GM19035 (cell line): Measurements from ENCODE around the gene AMPD1.

Experiments
- ATAC-seq: cut with Tn5 transposase; IDR thresholded peaks from one replicate; pipeline ENCODE4 v1.9.1; 2021; ENCODE audit not compliant: unreplicated experiment

AMPD1 gene

DNA sequence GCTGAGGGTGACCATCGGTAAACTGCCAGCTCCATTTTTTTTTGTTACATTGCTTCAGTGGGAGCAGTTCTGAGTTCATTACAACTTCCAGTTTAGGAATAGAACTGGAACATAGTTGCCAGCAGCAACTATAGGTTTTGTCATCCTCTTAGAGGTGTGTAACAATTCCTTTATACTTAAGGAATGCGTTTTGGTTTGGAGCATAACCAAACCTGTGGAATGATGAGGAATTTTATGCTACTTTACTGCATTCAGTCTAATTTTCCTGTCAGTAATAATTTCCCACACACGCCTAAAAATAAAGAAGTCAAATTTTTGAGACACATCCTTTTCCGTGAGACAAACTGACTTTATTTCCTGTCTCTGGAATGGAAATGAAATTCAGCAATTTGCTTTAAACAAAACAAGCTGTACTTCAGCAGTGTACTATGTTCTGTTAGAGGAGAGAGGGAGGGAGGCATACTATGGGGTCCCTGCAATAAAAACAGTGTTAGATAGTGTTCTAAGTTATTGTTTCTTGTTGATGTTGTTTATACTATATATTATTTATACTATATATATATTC lies 4.8 kb upstream of the AMPD1 start:
- no peak for ATAC-seq

GRCh38 chr1:114696810-114697209 lies 1.5 kb upstream of the AMPD1 start:
- no peak for ATAC-seq

- ATAC-seq, result no peak
Observed at GRCh38 chr1:114694540-114695310, 621 bp downstream of the AMPD1 start.

DNA sequence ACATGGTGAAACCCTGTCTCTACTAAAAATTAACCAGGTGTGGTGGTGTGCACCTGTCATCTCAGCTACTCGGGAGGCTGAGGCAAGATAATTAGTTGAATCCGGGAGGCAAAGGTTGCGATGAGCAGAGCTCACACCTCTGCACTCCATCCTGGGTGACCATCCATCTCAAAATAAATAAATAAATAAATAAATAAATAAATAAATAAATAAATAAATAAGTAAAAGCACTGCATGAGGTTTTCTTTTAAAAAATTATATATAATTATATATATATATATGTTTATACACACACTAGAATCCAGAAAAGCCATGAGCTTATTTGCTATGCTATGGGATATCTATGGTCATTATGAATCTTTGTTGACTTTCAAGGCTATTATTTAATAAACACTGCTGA lies 2.4 kb downstream of the AMPD1 start:
- ATAC-seq, result no peak

DNA sequence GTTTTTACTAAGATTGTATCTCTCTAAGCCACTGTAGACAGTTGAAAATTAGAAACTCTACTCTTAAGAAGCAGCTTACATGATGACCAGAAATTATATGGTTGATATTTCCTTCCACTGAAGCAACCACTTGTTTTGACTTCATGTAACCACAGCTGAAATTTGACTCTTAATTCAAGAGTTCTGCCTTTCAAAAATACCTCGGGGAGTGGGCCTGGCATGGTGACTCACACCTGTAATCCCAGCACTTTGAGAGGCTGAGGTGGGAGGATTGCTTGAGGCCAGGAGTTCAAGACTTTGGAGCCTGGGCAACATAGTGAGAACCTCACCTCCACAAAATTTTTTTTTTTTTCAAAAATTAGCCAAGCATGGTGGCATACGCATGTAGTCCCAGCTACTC lies 4.3 kb downstream of the AMPD1 start:
- ATAC-seq, result no peak

DNA sequence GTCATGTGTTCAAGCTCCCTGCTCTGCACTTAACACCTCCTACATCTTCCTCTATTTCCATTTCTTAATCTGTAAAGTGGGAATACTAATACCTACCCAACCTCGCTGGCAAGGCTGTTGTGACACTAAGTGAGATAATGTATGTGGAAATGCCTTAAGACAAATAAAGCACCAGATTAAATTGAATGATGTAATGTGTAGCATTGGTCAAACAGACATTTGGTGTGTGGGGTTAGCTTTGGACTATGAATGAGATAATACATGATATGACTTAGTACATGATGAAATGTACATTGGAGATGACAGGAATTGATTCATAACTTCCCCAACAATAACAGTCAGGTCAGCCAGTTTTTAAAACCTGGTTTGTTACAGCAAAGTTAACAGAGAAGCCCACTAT lies 5.2 kb downstream of the AMPD1 start:
- no peak for ATAC-seq

GRCh38 chr1:114688526-114688925 lies 6.8 kb downstream of the AMPD1 start:
- no peak for ATAC-seq

DNA sequence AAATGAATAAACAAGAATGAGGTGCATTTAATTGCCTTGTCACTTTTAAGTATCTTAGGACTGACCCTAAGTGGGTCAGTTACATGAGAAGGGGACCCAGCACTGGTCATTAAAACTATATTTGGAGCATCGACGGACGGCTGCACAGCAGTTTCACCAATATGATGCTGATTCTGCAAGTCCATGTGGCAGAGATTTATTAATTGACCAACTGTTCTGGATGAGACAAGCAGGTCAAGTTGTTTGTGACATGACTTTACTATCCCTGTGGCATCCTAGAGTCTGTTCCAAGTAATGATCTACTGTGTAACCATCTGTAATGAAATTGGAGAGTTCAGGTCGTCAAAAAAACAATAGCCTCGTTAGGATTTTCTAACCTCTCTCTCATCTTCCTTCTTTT lies 9.5 kb downstream of the AMPD1 start:
- no peak for ATAC-seq

- no peak for ATAC-seq
Observed at GRCh38 chr1:114677691-114678090, 17.7 kb downstream of the AMPD1 start.

GRCh38 chr1:114676115-114676514 lies 19.2 kb downstream of the AMPD1 start:
- ATAC-seq, result no peak

GRCh38 chr1:114671939-114672275 lies 23.4 kb downstream of the AMPD1 start:
- no peak for ATAC-seq

DNA sequence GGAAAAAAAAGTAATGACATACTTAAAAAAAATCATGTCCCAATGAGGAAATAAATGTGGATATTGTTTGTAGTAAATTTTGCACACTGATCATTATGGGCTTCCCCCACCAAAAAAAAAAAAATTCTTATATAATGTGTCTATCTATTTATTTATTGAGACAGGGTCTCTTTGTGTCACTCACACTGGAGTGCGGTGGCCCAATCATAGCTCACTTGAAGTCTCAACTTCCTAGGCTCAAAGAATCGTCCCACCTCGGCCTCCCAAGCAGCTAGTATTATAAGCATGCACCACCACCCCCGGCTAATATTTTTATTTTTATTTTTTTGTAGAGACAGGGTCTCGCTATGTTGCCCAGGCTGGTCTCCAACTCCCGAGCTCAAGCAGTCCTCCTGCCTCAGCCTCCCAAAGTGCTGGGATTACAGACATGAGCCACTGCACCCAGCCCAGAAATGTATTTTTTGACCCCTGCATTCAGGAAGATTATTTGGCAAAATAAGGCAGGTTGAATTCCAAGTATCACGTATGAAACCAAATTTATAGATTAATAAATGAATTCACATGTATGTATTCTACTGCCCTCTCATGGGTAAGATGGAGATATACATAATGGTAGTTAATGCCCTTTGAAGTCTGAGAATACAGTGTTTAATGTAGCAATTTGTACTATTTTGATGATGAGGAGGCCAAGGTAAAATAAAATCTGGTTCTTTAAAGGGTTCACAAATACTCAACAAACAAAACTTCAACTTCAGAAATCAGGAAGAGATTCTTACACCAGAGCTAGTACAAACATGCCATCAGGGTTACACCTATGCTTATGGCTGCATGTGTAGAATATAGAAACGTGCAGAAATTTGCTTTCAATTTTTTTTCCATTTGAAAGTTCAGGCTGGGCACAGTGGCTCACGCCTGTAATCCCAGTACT lies 24.1 kb downstream of the AMPD1 start:
- ATAC-seq, result no peak

DNA sequence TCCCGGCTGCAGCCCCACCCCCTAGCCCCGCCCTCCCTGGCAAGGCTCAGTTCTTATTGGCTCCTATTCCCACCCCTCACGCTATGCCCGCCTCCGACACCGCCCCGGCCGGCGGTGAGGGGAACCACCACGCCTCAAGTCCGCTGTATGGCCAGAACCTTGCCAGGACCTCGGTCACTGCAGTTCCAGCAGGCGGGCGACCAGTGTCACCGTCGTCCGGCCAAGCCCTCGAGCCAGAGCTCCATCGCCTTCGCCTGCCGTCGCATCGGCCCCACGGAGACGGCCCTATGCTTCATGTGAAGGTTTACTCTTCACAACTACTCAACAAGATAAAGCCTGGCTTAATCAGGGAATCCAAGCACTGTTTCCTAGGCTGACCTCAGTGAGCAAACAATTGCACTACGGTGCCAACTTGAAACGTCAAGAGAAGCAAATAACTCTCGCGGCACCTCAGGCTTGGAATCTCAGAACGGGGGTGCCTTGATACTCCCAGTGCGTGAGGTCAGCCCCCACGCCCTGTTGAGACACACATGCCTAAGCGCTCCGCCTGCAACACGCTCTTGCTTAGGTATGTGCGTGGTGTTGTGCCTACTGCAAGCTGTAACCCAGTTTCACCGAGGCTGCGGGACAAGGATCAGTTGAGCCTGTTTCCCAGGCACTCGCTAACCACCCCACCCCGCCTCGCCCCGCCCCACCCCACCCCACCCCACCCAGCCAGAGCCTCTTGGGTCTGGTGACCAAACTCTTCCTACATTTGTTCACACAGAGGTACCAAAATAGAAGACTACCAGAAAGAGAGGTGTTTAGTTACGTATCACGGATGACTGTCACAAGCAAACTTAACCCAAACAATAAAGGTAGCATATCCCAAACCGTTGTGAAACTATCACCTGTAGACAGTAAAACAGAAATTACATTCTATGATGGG lies 25.0 kb downstream of the AMPD1 start:
- peak; percentile 98 for ATAC-seq

DNA sequence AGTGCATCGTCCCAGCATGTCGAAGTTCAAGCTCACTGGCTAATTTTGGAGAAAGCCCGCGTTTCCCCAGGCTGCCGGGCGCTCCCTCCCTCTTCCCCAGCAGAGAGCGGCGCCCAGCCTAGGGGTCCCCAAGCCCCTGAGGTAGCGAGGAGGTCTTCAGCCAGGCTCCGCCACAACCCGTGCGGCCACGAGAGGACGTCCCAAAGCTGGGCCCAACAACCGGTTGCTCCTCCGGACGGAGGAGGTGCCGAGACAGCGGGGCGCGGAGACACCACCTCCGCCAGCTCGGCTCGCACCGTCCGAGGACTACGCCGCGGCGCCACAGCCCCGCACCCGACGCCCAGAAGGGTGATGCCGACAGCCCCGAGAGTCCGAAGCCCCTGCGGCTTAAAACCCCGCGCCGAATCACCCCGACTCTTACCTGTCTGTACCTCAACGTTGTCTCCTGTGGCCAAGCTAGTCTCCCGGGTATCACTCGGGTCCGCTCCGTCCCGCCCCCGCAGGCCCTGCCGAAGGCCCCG lies 25.7 kb downstream of the AMPD1 start, which contains the start of gene DENND2C:
DENND2C (minus strand) TSS at position 488 of the 521 bp plus-strand sequence. CDS start 44,065 bp downstream, outside the sequence.
- ATAC-seq, result peak; percentile 64

DNA sequence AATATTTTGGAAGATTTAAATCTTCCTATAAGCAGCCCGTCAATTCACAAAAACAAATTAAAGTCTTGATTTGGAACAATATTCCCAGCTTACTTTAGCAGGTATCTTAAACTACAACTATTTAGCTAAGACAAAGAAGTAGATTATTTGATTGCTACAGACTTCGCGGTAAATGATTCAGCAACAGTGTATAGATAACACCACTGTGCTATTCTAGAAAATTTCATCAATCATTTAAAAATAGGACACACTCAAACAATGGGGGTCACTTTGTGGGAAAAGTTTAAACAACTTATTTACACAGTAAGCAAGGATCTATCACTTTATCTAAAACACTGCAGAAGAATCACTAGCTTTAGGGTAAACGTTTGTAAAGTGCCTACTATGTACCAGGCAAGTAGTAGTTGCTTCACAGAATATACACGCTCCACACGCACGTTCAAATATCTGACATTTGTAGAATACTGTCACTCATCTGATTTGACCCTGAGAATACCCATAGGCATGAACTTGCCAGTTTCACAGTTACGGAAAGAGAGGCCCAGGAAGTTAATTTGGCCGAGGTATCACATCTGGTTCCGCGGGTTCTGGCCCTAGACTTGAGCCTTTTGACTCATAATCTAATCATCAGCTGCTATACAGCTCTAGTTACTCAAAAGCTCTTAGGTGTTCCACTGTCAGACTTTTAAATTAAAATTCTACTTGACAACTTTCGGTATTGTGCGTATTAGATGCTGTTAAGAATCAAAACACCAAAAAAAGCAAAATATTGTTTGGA lies 26.4 kb downstream of the AMPD1 start:
- no peak for ATAC-seq

- no peak for ATAC-seq
Observed at GRCh38 chr1:114668373-114668772, 27.0 kb downstream of the AMPD1 start.

DNA sequence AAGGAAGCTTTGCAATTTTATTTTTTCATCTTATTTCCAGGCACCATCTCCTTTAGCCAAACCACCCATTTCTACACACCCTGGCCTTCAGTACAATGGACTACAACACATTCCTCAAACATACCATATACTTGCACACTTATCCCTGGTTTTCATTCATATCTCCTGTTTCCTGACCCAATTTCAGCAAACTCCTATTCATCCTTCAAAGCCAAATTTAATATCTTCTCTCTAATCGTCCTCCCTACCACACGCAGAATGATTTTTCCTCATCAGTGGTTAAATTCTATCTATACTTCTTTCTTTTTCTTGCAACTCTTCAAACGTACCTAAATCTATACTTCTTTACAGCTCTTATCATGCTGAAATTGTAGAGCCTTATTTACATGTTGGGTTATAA lies 28.4 kb downstream of the AMPD1 start:
- ATAC-seq, result no peak

- no peak for ATAC-seq
Observed at GRCh38 chr1:114660238-114660637, 35.1 kb downstream of the AMPD1 start.

DNA sequence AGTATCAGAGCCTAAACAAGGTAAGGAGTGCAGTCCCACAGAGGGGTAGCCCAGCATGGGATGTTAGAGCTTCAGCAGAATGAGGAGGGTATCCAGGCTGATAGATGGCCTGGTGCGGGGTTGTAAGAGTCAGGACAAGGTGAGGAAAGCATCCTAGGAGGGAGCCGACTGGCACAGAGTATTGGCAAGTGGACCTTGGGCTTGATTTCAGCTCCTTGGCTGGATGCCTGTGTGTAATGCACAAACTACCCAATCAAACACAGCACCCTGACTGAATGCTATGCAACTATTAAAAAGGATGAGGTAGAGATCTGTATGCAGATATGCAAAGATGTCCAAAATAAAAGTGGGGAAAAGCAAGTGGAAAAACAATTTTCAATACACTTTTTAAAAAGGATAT lies 43.5 kb downstream of the AMPD1 start:
- ATAC-seq, result no peak

- ATAC-seq, result no peak
Observed at GRCh38 chr1:114648503-114648902, 46.8 kb downstream of the AMPD1 start.
